SH-SY5Y (cell line): ENCODE measurements around the gene HMGN4.

Experiments used
- GATA2 ChIP-seq: IDR thresholded peaks from 2 replicates; pipeline ENCODE4 v1.6.1; 2011; ENCODE audit warnings: mild to moderate bottlenecking, low read depth, low read length
- GATA3 ChIP-seq: IDR thresholded peaks from 2 replicates; pipeline ENCODE4 v1.6.1; 2011; ENCODE audit warnings: low read depth, mild to moderate bottlenecking, low read length, moderate library complexity

- TF ChIP-seq GATA2 (no peak), GATA3 (no peak)
Measured at GRCh38 chr6:26516481-26517427, 21.4 kb upstream of the HMGN4 start.
